HFFc6 (cell line): ENCODE results near the gene TBC1D2. TPM values are rescaled to one million over a fixed set of nuclear protein-coding genes. Genes with fewer than 3 reads are reported as not detected.

Source experiments
- DNase-seq: peaks from one replicate; pipeline ENCODE4 v3.0.0-alpha.2; 2018
- H3K27ac Mint-ChIP-seq: 2 replicates; pipeline ENCODE4 v1.8.0; 2020; ENCODE audit warnings: mild to moderate bottlenecking, mixed read lengths
- H3K27me3 Mint-ChIP-seq: 2 replicates; pipeline ENCODE4 v1.8.0; 2021; ENCODE audit warnings: mild to moderate bottlenecking, moderate library complexity, mixed read lengths; ENCODE audit not compliant: insufficient read depth
- H3K36me3 Mint-ChIP-seq: 2 replicates; pipeline ENCODE4 v1.8.0; 2021; ENCODE audit warnings: low read depth, mixed read lengths
- H3K4me1 Mint-ChIP-seq: 2 replicates; pipeline ENCODE4 v1.8.0; 2020; ENCODE audit warnings: low read depth, mixed read lengths
- H3K4me3 Mint-ChIP-seq: 2 replicates; pipeline ENCODE4 v1.8.0; 2020; ENCODE audit warnings: mild to moderate bottlenecking, moderate library complexity, mixed read lengths
- H3K9me3 Mint-ChIP-seq: 2 replicates; pipeline ENCODE4 v1.8.0; 2020; ENCODE audit warnings: mild to moderate bottlenecking, mixed read lengths
- CTCF ChIP-seq: fragments of 200-600 bp; sonication (generic); IDR thresholded peaks from 2 replicates; pipeline ENCODE4 v1.5.0; 2021; ENCODE audit warnings: antibody characterized with exemption, mild to moderate bottlenecking
- long read RNA-seq: library from polyadenylated mRNA; unstranded; transcript quantifications from one replicate; pipeline ENCODE4 v2.0.0, GENCODE V29; 2019
- total RNA-seq, 6 experiments: library from RNA; stranded (reverse); fragmentation: NEBNext Ultra II Directional; extraction: Animal tissue kit (Norgen Biotek cat#: 25700); gene quantifications; 2 replicates in 1 of 6; 3 replicates in 5 of 6; pipeline ENCODE4 v1.2.3, GENCODE V29; 2021

TBC1D2 gene
- 10 to 100 TPM; 31.9 to 39.4 (median 36.5) TPM for total RNA-seq
- long read RNA-seq, transcript TBC1D2-205 (13 exons, 3,349 nt) = major isoform, 35 of 63 reads
- long read RNA-seq, transcript TBC1D2-201 (12 exons, 3,046 nt) = minor isoform, 8 of 63 reads
- long read RNA-seq, partial matches to known transcripts = 5 of 63 reads
- long read RNA-seq, other reads (novel, unspliced or antisense) = 14 of 63 reads

GRCh38 chr9:98255578-98256296, at the start of gene TBC1D2:
TBC1D2 (minus strand) TSS chr9:98255649; CDS start chr9:98255541, 108 bp downstream.
- peak within 1 kb of the TSS; percentile 90 for H3K4me3 Mint-ChIP-seq
- H3K27me3 Mint-ChIP-seq = peaks cover 1% of the 10 kb centered on the region; the same call in 1 of the 2 replicates
- peaks cover 38% of the 10 kb centered on the region for H3K36me3 Mint-ChIP-seq
- H3K4me1 Mint-ChIP-seq = peaks cover 52% of the 10 kb centered on the region
- peak; percentile 32 for TF ChIP-seq CTCF
- no peaks in the 10 kb centered on the region for H3K9me3 Mint-ChIP-seq
- DNase-seq = peak; percentile 93
- peak within 1 kb of the TSS; percentile 99 for H3K27ac Mint-ChIP-seq

GRCh38 chr9:98304381-98304780, 48.9 kb upstream of the TBC1D2 start:
- H3K4me3 Mint-ChIP-seq = no peak overlapping the region
- no peak for DNase-seq
- no peak overlapping the region for H3K27ac Mint-ChIP-seq
- no peak for TF ChIP-seq CTCF
- H3K9me3 Mint-ChIP-seq = no peaks in the 10 kb centered on the region
- no peaks in the 10 kb centered on the region for H3K36me3 Mint-ChIP-seq
- peaks cover 15% of the 10 kb centered on the region for H3K4me1 Mint-ChIP-seq
- peaks cover 8% of the 10 kb centered on the region for H3K27me3 Mint-ChIP-seq

GRCh38 chr9:98303633-98304125, 48.2 kb upstream of the TBC1D2 start:
- H3K9me3 Mint-ChIP-seq = no peaks in the 10 kb centered on the region
- TF ChIP-seq CTCF = no peak
- no peak overlapping the region for H3K27ac Mint-ChIP-seq
- H3K4me3 Mint-ChIP-seq = no peak overlapping the region
- peaks cover 15% of the 10 kb centered on the region for H3K4me1 Mint-ChIP-seq
- DNase-seq = no peak
- no peaks in the 10 kb centered on the region for H3K36me3 Mint-ChIP-seq
- peaks cover 8% of the 10 kb centered on the region for H3K27me3 Mint-ChIP-seq

- Mint-ChIP-seq H3K4me1 (peaks cover 15% of the 10 kb centered on the region), H3K27ac (no peak overlapping the region)
Measured at GRCh38 chr9:98302938-98303632, 47.6 kb upstream of the TBC1D2 start.

More at GRCh38 chr9:98302938-98303632, 47.6 kb upstream of the TBC1D2 start:
- no peaks in the 10 kb centered on the region for H3K36me3 Mint-ChIP-seq
- DNase-seq = no peak
- no peak for TF ChIP-seq CTCF
- H3K27me3 Mint-ChIP-seq = peaks cover 8% of the 10 kb centered on the region
- H3K9me3 Mint-ChIP-seq = no peaks in the 10 kb centered on the region
- H3K4me3 Mint-ChIP-seq = no peak overlapping the region
